Activated naive CD8-positive, alpha-beta T cell treated with anti-CD3 and anti-CD28 coated beads, Interleukin-2, amount 10 ng/mL, durations not matched to agents 7 days and 5 days (primary cell): ENCODE measurements around the gene SERPINE1. TPM values are rescaled to one million over a fixed set of nuclear protein-coding genes. Genes with fewer than 3 reads are reported as not detected.

Source experiments
- ATAC-seq: fragments of 150-1000 bp; cut with Tn5 transposase; one replicate; pipeline ENCODE4 v1.10.0; 2021; ENCODE audit warnings: low read depth, moderate library complexity
- POLR2A ChIA-PET: fragments of 350-600 bp; sonication (Branson Sonifier 250); formaldehyde crosslinking; loops from one replicate; lab custom pipeline; 2021; ENCODE audit warnings: antibody characterized with exemption; lab: Charles Lee
- DNase-seq: peaks from one replicate; pipeline ENCODE4 v3.0.0; 2021
- H3K27ac Mint-ChIP-seq: one replicate; pipeline ENCODE4 v1.8.0; 2022; ENCODE audit warnings: mild to moderate bottlenecking, mixed read lengths
- H3K27me3 Mint-ChIP-seq: one replicate; pipeline ENCODE4 v1.8.0; 2022; ENCODE audit warnings: mild to moderate bottlenecking, moderate library complexity, mixed read lengths
- H3K36me3 Mint-ChIP-seq: one replicate; pipeline ENCODE4 v1.8.0; 2021; ENCODE audit warnings: mild to moderate bottlenecking, mixed read lengths
- H3K4me1 Mint-ChIP-seq: one replicate; pipeline ENCODE4 v1.8.0; 2021; ENCODE audit warnings: mixed read lengths
- H3K4me3 Mint-ChIP-seq: one replicate; pipeline ENCODE4 v1.8.0; 2022; ENCODE audit warnings: mild to moderate bottlenecking, moderate library complexity, mixed read lengths
- H3K9me3 Mint-ChIP-seq: one replicate; pipeline ENCODE4 v1.8.0; 2021; ENCODE audit warnings: mixed read lengths
- total RNA-seq, 2 experiments: library from RNA; stranded (reverse); gene quantifications; one replicate each; pipeline ENCODE4 v1.2.3, GENCODE V29; 2021

The SERPINE1 gene
- total RNA-seq, 2 experiments from 2014 or later: 0.44 to 0.51 TPM

DNA sequence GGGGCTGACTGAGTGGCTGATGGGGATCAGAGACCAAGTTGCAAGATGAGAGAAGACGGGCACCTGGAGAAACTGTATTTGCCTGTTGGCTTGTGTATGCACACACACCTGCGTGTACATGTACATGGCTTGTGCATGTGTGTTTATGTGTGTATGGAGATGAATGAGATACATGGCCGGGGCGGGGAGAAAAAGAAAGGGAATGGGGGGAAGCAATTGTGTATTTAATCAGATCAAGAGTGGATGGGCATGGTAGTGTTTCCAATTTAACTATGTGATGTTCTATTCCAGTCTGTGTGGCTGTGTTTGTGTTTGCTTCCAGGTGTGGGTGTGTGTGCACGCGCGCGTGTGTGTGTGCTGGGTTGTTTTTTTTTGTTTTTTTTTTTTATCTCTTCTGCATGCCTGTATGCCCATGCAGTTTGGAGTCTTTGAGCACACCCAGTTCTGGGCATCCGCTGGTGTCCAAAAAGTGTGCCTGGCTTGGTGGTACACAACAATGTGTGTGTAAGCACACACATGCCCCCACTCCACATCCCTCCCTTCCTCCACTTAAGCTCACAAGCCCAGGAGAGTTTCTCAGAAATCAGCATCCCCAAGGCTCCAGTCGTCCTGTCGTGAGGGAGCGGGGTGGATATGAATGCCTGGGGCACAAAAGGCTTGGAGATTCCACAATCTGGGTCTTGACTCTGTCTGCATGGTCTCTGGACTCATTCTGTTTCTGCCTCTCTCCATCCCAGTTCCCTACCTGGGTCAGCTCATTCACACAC, 40.9 kb downstream of the SERPINE1 start:
- no peak overlapping the region for H3K27ac Mint-ChIP-seq
- peaks cover 2% of the 10 kb centered on the region for H3K36me3 Mint-ChIP-seq

DNA sequence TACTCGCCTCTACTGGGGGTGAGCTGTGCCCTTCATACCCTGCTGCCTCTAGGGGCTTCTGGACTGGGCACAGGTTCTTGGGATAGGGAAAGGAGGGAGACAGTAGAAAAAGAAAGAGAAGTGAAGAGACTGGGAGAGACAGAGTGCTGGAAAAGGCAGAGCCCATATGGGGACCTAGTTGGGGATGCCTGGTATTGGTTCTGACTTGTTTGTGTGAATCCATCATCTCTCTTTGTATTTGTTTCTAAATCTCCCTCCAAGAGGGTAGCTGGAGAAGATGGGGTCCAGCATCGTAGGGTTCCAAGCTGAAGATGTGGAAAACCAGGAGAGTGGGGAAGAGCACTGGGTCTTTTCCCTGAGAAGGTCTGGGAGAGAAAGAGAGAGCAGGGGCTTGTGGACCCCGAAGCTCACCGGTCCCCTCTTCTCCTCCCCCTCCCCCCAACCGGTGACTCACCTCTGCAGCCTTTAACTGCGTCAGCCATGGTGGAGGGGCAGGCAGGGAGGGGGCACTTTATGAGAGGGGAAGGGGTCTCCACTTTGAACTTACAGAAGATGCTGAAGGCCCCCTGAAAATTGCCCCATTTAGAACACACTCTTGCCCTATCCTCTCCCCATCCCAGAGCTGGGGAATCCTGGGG, 41.6 kb downstream of the SERPINE1 start:
- DNase-seq (no peak), ATAC-seq (no peak)
- H3K4me3 Mint-ChIP-seq: no peak overlapping the region
- no peak overlapping the region for H3K27ac Mint-ChIP-seq
- peaks cover 81% of the 10 kb centered on the region for H3K27me3 Mint-ChIP-seq
- peaks cover 2% of the 10 kb centered on the region for H3K36me3 Mint-ChIP-seq
- peaks cover 45% of the 10 kb centered on the region for H3K4me1 Mint-ChIP-seq
- POLR2A ChIA-PET: interaction anchor here (1.0 kb wide), 1 partner anchor 25 kb away, joined by 7 read pairs; no protein-coding TSS in a partner anchor
- H3K9me3 Mint-ChIP-seq: no peaks in the 10 kb centered on the region

More for the DNA sequence above, 40.9 kb downstream of the SERPINE1 start:
- H3K27me3 Mint-ChIP-seq: peaks cover 79% of the 10 kb centered on the region
- H3K4me1 Mint-ChIP-seq: peaks cover 46% of the 10 kb centered on the region
- H3K4me3 Mint-ChIP-seq: no peak overlapping the region
- no peaks in the 10 kb centered on the region for H3K9me3 Mint-ChIP-seq
- POLR2A ChIA-PET: interaction anchor here (1.0 kb wide), 1 partner anchor 24 kb away, joined by 7 read pairs; no protein-coding TSS in a partner anchor
- no peak for DNase-seq
- ATAC-seq: no peak

DNA sequence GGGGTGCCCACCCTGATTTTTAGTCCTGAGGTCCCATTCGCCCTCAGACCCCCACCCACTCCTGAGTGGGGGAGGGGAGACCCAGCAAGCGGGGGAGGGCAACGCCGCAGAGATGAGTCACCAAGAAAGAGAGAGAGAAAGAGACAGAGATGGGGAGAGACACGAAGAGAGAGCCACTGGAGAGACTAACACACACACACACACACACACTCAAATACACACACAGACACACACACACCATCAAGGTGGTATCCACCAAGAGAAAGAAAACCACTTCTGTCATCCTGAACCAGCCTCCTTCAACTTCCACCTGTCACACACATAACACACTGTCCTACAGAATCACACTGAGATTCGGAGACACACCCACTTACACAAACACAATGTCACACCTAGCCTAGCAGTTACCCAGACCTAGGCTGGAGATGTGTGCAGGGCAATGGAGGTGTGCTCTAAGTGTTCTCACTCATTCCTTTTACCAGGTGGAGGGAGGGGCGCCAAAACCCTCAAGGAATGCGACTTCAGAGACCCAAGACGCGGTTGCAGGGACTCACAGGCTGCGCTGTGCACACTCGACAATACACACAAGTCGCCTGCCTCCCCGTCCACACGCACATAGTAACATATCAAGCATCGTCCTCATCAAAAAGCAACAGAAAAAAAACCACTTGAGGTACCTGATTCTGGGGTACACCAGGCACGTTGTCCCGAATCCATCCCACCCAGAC, 42.4 kb downstream of the SERPINE1 start:
- POLR2A ChIA-PET: no interaction called here
- no peak overlapping the region for H3K27ac Mint-ChIP-seq

GRCh38 chr7:101169838-101170551, 43.1 kb downstream of the SERPINE1 start:
- peak; percentile 90 for DNase-seq
- peaks cover 89% of the 10 kb centered on the region for H3K27me3 Mint-ChIP-seq
- no peak overlapping the region for H3K27ac Mint-ChIP-seq
- POLR2A ChIA-PET: interaction anchor here (1.2 to 2.1 kb wide), 2 partner anchors 26 to 27 kb away, joined by 3 to 7 read pairs; no protein-coding TSS in a partner anchor
- ATAC-seq: peak; percentile 35
- peaks cover 2% of the 10 kb centered on the region for H3K36me3 Mint-ChIP-seq
- H3K9me3 Mint-ChIP-seq: no peaks in the 10 kb centered on the region
- peak overlapping the region; percentile 56 for H3K4me3 Mint-ChIP-seq
- H3K4me1 Mint-ChIP-seq: peaks cover 49% of the 10 kb centered on the region

More for the DNA sequence above, 42.4 kb downstream of the SERPINE1 start:
- Mint-ChIP-seq H3K4me3 (peak overlapping the region; percentile 56), H3K4me1 (peaks cover 50% of the 10 kb centered on the region), H3K36me3 (peaks cover 2% of the 10 kb centered on the region), H3K27me3 (peaks cover 88% of the 10 kb centered on the region), H3K9me3 (no peaks in the 10 kb centered on the region)
- DNase-seq: no peak
- no peak for ATAC-seq

GRCh38 chr7:101170617-101171441, 43.9 kb downstream of the SERPINE1 start:
- Mint-ChIP-seq H3K4me3 (peak overlapping the region; percentile 12), H3K27me3 (peaks cover 90% of the 10 kb centered on the region), H3K9me3 (no peaks in the 10 kb centered on the region), H3K4me1 (peaks cover 44% of the 10 kb centered on the region), H3K27ac (peak overlapping the region; percentile 7), H3K36me3 (no peaks in the 10 kb centered on the region)
- DNase-seq: no peak
- no peak for ATAC-seq
- POLR2A ChIA-PET: interaction anchor here (1.2 to 2.1 kb wide), 2 partner anchors 27 to 28 kb away, joined by 3 to 7 read pairs; no protein-coding TSS in a partner anchor

DNA sequence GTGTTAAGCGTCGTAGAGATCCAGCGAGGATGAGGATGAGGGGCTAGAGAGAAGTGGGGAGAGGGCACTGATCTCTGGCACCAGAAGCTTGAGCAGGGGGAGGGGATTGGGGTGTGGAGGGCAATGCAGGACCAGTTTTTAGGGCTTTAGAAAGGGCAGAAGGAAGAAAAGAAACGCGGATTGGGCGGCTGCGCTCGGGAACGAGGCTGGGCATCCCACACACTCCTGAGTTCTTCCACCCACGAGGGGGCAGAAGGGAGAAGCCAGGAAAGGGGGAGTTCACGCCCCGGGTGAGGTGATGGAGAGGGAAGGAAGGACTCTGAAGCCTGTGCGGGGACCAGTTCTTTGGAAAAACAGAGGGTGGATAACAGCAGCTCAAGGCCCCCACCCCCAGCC, 44.5 kb downstream of the SERPINE1 start:
- Mint-ChIP-seq H3K27me3 (peaks cover 90% of the 10 kb centered on the region), H3K9me3 (no peaks in the 10 kb centered on the region), H3K4me1 (peaks cover 40% of the 10 kb centered on the region), H3K36me3 (no peaks in the 10 kb centered on the region), H3K27ac (peak overlapping the region; percentile 7), H3K4me3 (peak overlapping the region; percentile 12)
- POLR2A ChIA-PET: interaction anchor here (2.1 kb wide), 1 partner anchor 29 kb away, joined by 7 read pairs; no protein-coding TSS in a partner anchor
- DNase-seq (no peak), ATAC-seq (no peak)

- POLR2A ChIA-PET: interaction anchor here (0.5 to 2.1 kb wide), 4 partner anchors 7 to 82 kb away, joined by 3 to 8 read pairs (median 6); partner anchors contain the start of genes AP1S1 and VGF
- Mint-ChIP-seq H3K27ac (no peak overlapping the region), H3K9me3 (no peaks in the 10 kb centered on the region), H3K36me3 (no peaks in the 10 kb centered on the region), H3K4me1 (peaks cover 40% of the 10 kb centered on the region), H3K4me3 (peak overlapping the region; percentile 18), H3K27me3 (peaks cover 91% of the 10 kb centered on the region)
- ATAC-seq (no peak), DNase-seq (no peak)
These were observed 45.3 kb downstream of the SERPINE1 start for GRCh38 chr7:101172005-101172853.

GRCh38 chr7:101172854-101173751, 46.2 kb downstream of the SERPINE1 start:
- Mint-ChIP-seq H3K4me3 (peak overlapping the region; percentile 18), H3K9me3 (no peaks in the 10 kb centered on the region), H3K27ac (no peak overlapping the region), H3K4me1 (peaks cover 37% of the 10 kb centered on the region), H3K27me3 (peaks cover 91% of the 10 kb centered on the region), H3K36me3 (no peaks in the 10 kb centered on the region)
- DNase-seq (peak; percentile 43), ATAC-seq (no peak)
- POLR2A ChIA-PET: interaction anchor here (0.5 to 2.1 kb wide), 4 partner anchors 8 to 83 kb away, joined by 3 to 8 read pairs (median 4); partner anchors contain the start of genes AP1S1 and VGF

DNA sequence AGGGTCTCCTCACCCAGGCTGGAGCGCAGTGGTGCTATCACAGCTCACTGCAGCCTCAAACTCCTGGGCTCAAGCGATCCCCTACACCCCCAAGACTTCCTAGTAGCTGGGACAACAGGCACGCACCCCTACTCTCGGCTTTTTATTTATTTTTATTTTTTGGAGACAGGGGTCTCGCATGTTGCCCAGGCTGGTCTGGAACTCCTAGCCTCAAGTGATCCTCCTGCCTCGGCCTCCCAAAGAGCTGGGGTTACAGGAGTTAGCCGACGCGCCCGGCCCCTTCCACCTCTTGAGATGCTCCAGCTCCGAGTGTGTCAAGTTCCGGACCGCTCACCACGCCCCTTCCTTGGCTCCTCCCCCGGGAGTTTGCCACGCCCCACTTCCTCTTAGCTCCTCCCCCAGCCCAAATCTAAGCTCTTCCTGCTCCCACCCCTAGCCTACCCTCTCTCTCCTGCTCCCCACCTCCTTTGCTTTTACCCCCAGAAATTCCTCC, 46.9 kb downstream of the SERPINE1 start:
- no peaks in the 10 kb centered on the region for H3K9me3 Mint-ChIP-seq
- no peaks in the 10 kb centered on the region for H3K36me3 Mint-ChIP-seq
- H3K27ac Mint-ChIP-seq: peak overlapping the region; percentile 63
- POLR2A ChIA-PET: interaction anchor here (1.2 to 2.1 kb wide), 3 partner anchors 9 to 20 kb away, joined by 3 to 8 read pairs (median 6); partner anchors contain the start of genes AP1S1 and VGF
- peaks cover 91% of the 10 kb centered on the region for H3K27me3 Mint-ChIP-seq
- H3K4me1 Mint-ChIP-seq: peaks cover 34% of the 10 kb centered on the region
- H3K4me3 Mint-ChIP-seq: peak overlapping the region; percentile 79
- peak; percentile 72 for ATAC-seq
- DNase-seq: peak; percentile 86

GRCh38 chr7:101174322-101174854, 47.5 kb downstream of the SERPINE1 start:
- peak overlapping the region; percentile 63 for H3K27ac Mint-ChIP-seq
- H3K4me3 Mint-ChIP-seq: peak overlapping the region; percentile 79
- POLR2A ChIA-PET: interaction anchor here (1.2 to 2.1 kb wide), 2 partner anchors 9 to 10 kb away, joined by 3 to 8 read pairs; partner anchors contain the start of gene VGF
- peaks cover 33% of the 10 kb centered on the region for H3K4me1 Mint-ChIP-seq
- DNase-seq (no peak), ATAC-seq (no peak)
- no peaks in the 10 kb centered on the region for H3K36me3 Mint-ChIP-seq
- H3K9me3 Mint-ChIP-seq: no peaks in the 10 kb centered on the region
- H3K27me3 Mint-ChIP-seq: peaks cover 92% of the 10 kb centered on the region
